PFSK-1 (cell line): Measurements from ENCODE around the gene GAL3ST1.

Experiments used
- FOXP2 ChIP-seq: optimal IDR thresholded peaks from 2 replicates; pipeline ENCODE3; 2011; ENCODE audit warnings: borderline replicate concordance, control low read depth, inconsistent platforms; ENCODE audit not compliant: insufficient read depth; ENCODE audit errors: extremely low read length, extremely low read depth
- POLR2AphosphoS5 ChIP-seq: IDR thresholded peaks from 2 replicates; pipeline ENCODE4 v1.6.1; 2012; ENCODE audit warnings: low read depth, mild to moderate bottlenecking, control low read depth, low read length, moderate library complexity
- REST ChIP-seq, 2 experiments: IDR thresholded peaks; 2 replicates each; pipeline versions ENCODE4 v1.6.1 to v1.8.0; 2011 to 2012; ENCODE audit warnings: low read depth in 2 of 2, low read length in 2 of 2, control low read depth in 1 of 2, inconsistent platforms in 1 of 2, mild to moderate bottlenecking in 1 of 2, moderate library complexity in 1 of 2; ENCODE audit not compliant: insufficient read depth in 1 of 2
- SIN3A ChIP-seq: IDR thresholded peaks from 2 replicates; pipeline ENCODE4 v1.6.1; 2012; ENCODE audit warnings: mild to moderate bottlenecking, low read length, moderate library complexity, borderline replicate concordance; ENCODE audit not compliant: insufficient read depth
- TAF1 ChIP-seq: IDR thresholded peaks from 2 replicates; pipeline ENCODE4 v1.6.1; 2012; ENCODE audit warnings: low read length, control low read depth, borderline replicate concordance; ENCODE audit not compliant: insufficient read depth

GAL3ST1 gene

GRCh38 chr22:30559889-30560288, 14.6 kb downstream of the GAL3ST1 start:
- TF ChIP-seq FOXP2 (no peak), SIN3A (no peak), POLR2AphosphoS5 (no peak), TAF1 (no peak), REST (IDR thresholded peaks at IDR 0.05; ENCODE audit: insufficient read depth in 1 of 2, low read depth in 2 of 2, low read length in 2 of 2) (no peak)

- TF ChIP-seq REST (IDR thresholded peaks at IDR 0.05; ENCODE audit: insufficient read depth in 1 of 2, low read depth in 2 of 2, low read length in 2 of 2) (no peak), TAF1 (no peak), SIN3A (no peak), FOXP2 (no peak), POLR2AphosphoS5 (no peak)
Measured at GRCh38 chr22:30557243-30557642, 17.2 kb downstream of the GAL3ST1 start.

GRCh38 chr22:30556388-30556787, 18.1 kb downstream of the GAL3ST1 start:
- TF ChIP-seq TAF1 = no peak
- TF ChIP-seq SIN3A = no peak
- TF ChIP-seq FOXP2 = no peak
- TF ChIP-seq POLR2AphosphoS5 = no peak
- TF ChIP-seq REST (IDR thresholded peaks at IDR 0.05; ENCODE audit: insufficient read depth in 1 of 2, low read depth in 2 of 2, low read length in 2 of 2) = no peak

GRCh38 chr22:30555282-30556210, 18.9 kb downstream of the GAL3ST1 start:
- no peak for TF ChIP-seq FOXP2
- TF ChIP-seq TAF1 = no peak
- TF ChIP-seq SIN3A = no peak
- TF ChIP-seq POLR2AphosphoS5 = no peak
- TF ChIP-seq REST (IDR thresholded peaks at IDR 0.05; ENCODE audit: insufficient read depth in 1 of 2, low read depth in 2 of 2, low read length in 2 of 2) = no peak
